ENCODE results near the gene TNNT2.

TNNT2 gene

DNA sequence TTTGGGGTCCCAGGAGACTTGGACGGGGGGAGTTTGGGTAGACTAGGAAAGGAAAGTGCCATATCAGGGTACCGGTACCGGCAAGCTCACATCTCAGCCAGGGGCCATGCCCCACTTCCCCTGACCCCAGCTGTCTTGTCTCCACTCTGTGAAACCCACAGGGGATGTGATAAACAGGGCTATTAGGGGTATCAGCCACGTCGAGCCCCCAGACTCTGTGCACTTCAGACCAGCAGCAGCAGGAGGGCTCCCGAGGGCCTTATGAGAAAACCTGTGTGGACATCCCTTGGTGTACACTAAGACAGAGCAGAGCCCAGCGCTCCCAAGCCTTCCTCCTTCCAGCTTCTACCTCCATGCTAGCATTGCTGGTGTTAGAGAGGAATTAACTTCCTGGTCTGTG, 46.3 kb downstream of the TNNT2 start:
- DNase-seq: no peak

DNA sequence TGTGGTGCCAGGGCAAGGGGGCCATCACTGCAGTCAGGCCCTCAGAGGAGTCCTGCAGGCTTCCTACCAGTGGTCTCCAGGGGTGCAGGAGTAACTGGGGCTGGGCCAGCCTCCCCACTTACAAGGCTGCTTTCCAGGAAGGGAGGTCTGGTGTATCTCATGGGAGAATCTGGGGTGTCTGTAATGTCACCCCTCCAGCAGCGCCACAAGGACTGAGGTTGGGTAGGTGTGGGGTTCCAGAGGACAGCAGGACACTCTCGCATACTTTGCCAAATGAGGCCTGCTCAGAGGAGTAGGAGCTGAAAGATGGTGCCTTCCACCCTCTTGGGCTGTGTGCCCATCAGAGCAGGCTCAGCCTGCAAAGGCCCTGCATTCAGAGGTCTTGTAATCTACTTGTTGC, 46.9 kb downstream of the TNNT2 start:
- no peak for DNase-seq

DNA sequence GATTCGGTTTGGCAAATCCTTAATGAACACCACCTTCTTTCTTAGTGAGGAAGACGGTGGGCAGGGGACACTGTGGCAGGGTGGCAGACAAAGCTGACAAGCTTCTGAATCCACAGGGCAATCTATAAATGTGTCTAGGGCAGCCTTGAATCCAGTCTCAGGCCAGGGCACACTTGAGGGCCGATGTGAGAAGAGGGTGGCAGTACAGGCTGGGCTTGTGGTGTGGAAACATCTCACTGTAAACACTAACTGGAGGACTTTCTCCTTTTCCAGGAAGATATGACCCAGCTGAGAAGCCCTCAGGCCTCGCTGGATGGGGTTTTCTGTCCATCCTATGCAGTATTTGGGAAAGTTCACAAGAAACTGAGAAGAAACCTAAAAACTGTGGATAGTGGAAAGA, 47.7 kb downstream of the TNNT2 start:
- no peak for DNase-seq

DNA sequence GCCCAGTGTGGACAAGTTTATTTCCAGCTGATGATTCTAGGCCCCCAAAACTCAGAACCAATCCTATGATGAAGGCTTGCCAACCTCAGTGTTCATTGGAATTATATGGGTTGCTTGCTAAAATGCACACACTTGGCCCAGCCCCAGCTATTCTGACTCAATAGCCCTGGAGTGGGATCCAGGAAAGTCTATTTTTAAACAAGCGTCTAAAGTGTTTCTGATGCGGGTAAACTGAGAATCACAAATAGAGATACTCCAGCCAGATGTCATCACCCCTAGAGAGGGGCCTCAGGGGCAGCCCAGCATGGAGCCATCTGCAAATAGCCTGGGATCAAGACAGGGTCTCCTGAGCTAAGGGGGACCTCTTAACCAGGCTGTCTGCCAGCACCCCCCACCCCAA, 48.2 kb downstream of the TNNT2 start:
- DNase-seq: no peak

DNA sequence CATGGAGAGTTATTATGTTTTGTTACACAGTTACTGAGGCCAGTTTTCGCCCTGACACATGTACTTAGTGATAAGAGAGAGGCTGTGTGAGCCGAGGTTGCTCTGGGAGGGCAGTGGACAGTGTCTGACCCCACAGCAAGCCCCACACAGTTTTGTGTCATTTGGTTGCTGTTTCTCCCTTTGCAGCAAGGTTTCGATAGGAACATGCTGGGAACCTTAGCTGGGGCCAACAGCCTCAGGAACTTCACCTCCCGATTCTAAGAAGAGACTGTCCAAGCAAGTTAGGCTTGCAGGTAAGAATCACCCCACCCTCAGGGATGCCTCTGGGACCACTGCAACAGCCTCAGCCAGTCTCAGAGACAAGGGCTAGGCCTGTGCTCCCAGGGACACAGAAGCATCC, 48.9 kb downstream of the TNNT2 start:
- DNase-seq: no peak

DNA sequence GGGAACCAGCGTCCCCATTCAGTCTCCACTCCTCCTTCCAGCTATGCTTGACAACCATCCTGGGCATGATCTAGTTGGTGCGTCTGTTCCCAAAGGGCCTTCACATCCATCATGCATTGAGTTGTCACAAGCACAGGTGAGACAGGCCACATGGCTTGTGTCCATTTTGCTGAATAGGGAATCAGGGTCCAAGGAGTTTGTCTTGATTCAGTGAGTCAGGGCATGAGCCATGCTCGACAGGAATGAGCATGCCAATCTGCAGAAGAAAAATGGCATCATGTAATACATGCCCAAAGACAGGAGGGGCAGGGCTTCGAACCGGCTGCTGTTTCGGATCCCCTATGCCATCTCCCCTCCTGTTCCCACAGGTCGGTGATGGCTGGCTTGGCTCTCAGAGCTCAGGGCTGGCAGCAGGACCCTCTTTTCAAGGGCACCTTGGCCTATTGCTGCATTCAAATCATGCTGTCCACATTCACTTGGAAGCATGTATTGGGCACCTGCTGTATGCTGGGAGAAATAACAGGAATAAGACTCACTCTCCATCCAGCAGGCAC, 49.7 kb downstream of the TNNT2 start:
- DNase-seq: no peak

DNA sequence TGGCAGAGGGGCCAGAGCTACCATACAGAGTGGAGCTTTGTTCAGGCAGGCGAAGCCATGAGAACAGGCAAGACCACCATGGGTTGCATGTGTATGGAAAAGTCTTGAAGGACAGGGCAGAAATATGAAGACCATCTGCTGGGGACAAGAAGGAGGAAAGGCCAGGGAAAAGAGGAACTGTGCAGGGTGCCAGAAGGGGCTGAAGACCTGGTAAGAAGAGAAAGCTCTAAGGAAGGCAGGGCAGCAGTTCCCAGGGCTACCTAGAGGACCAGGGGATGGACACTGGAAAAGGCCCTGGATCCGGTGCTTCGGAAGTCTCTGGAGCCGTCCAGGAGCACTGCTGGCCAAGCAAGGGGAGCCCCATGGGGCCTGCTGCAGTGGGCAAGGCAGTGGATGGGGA, 50.8 kb downstream of the TNNT2 start:
- no peak for DNase-seq

DNA sequence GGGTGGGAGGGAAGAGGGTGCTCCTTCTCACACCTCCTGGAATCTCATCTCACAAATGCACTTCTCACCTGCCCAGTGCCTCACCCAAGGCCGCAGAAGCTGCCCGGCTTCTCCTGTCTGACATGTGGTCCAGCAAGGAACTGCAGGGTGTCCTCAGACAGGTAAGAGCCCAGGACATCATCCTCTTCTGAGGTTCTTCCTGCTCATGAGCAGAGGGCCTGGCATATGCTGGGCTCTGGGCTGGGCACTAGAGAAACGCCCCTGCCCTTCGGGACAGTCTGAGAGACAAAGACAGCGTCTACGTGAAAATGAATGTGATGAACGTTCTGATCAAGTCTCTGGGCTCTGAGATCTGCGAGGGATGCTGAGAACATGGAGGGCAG, 51.8 kb downstream of the TNNT2 start:
- no peak for DNase-seq

DNA sequence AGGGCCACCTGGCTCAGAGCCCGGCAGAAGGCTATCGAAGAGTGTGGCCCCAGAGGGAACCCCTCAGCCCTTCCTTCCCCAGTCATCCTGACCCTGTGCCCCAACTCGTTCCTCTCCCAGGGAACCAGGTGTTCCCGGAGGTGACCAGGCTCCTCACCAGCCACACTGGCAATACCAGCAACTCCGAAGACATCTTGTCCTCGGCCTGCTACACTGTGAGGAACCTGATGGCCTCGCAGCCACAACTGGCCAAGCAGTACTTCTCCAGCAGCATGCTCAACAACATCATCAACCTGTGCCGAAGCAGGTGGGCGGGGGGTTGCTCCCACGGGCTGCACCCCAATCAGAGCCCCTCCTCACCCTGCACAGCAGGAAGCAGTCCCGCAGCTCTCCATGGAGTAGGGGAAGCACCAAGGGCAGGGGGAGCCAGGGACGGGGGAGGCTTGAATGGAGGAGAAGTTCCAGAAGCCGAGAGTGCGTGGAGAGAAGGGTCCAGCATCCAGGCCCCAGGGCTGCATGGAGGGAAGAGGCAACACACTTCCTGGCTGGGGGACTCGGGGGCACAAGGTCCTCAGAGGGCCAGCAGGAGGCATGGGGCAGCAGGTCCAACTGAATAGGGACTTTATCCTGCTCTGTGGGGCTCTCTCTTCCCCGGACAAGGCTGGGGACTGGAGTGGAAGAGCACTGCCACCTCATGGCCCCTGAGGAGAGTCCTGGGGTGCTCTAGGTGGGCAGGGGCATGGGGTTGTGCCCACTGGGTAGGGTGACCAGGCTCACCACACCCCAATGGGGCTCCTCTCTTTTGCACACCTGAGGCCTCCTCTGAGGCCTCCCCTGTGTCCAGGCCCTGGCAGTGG, 52.4 kb downstream of the TNNT2 start:
- DNase-seq: no peak

DNA sequence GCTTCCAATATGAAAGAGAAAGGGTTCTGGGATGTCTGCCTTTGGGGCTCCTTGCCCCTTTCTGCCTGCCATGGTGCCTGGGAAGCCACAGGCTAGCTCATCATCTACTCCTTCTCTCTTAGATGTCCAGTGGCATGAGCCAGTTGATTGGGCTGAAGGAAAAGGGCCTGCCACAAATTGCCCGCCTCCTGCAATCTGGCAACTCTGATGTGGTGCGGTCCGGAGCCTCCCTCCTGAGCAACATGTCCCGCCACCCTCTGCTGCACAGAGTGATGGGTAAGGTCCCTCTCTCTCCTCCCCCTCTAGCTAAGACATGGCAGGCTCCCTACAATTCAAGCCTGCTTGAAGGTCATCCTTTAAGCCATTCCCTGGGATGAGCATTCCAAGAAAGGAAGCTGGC, 53.2 kb downstream of the TNNT2 start:
- no peak for DNase-seq

DNA sequence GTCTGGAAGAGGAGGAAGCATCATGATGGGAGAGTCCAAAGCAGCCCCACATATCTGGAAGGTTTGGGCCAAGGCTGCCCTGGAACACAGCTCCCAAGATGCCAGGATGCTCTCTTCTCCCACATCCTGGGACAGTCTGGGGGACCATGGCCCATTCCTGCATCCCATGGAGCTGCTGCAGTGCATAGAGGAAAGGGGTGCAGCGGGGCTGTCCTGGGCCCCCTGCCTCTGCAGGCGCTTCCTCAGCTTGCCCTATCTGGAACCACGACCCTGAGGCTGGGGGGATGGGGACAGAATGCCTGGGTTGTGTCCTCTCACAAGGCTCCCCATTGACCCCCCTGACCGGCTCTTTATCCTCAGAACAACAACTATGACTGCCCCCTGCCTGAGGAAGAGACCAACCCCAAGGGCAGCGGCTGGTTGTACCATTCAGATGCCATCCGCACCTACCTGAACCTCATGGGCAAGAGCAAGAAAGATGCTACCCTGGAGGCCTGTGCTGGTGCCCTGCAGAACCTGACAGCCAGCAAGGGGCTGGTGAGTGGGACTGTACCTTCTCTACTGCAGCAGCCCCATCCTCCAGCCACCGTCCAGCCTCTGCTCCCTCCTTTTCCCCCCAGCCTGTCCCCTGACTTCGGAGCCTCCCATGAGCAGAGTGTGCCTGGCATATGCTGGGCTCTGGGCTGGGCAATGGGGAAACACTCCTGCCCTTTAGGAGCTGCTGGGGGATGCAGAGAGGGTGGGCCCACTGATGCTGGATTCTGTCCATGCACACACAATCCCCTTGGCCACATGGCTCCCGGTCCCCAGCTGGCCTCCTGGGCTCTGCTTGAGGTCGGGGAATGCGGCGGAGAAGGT, 54.6 kb downstream of the TNNT2 start:
- no peak for DNase-seq

DNA sequence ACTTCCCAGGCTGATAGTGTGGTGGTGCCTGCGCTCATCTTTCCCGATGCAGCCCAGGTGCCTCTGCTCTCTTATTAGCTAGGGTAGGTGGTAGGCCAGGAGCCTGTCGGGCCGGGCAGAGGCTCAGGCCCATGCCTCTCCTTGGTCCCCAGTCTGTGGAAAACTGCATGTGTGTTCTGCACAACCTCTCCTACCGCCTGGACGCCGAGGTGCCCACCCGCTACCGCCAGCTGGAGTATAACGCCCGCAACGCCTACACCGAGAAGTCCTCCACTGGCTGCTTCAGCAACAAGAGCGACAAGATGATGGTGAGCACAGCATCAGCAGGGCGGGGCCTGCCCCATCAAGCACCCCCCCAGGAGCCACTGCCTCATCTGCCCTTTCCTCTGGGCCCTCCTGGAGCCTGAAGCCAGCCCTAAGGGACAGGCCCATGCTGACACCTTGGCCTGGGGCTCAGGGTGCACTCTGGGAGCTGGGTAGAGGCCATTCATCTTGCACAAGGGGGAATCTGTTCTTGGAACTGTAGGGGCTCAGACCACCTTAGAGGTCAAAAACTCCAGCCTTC, 55.6 kb downstream of the TNNT2 start:
- DNase-seq: no peak

DNA sequence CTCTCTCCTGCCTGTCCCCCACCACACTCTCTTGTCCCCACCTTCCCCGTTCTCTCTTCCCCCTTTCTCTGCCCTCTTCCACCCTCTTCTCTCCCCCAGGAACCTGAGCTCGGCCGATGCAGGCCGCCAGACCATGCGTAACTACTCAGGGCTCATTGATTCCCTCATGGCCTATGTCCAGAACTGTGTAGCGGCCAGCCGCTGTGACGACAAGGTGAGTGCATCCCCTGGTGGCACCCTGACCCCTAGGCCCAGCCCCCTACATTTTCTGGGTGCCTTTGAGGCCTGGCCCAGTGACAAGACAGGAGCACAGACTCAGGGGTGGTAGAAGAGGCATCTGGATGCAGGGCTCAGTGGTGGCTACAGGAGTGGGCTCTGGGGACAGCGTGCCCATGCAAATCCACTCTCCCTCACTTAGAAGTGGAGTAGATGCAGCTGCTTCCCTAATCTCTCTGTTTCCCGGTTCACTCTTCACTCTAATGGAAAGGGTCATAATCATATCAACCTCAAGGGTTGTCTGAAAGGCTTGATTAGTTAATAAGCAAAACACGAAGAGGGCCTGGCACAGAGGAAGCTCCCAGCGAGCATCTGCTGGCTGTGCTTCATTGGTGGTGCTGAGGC, 57.2 kb downstream of the TNNT2 start:
- DNase-seq: no peak

DNA sequence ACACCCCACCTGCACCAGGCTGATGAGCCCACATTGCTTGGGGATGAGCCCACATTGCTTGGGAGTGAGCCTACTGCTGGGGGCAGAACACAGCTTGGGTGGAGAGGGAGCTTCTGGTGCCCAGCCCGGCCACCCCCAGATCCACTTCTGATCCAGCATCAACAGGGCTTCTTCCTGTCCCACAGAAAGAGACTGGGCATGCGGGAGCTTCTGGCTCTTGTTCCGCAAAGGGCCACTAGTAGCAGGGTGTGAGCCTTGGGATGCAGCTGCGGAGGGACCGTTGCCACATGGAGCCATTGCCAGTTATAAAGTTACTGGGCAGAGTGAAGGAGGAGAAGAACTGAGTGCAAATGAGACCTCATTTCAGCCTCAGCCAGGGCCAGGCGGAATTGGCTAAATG, 57.8 kb downstream of the TNNT2 start:
- no peak for DNase-seq

DNA sequence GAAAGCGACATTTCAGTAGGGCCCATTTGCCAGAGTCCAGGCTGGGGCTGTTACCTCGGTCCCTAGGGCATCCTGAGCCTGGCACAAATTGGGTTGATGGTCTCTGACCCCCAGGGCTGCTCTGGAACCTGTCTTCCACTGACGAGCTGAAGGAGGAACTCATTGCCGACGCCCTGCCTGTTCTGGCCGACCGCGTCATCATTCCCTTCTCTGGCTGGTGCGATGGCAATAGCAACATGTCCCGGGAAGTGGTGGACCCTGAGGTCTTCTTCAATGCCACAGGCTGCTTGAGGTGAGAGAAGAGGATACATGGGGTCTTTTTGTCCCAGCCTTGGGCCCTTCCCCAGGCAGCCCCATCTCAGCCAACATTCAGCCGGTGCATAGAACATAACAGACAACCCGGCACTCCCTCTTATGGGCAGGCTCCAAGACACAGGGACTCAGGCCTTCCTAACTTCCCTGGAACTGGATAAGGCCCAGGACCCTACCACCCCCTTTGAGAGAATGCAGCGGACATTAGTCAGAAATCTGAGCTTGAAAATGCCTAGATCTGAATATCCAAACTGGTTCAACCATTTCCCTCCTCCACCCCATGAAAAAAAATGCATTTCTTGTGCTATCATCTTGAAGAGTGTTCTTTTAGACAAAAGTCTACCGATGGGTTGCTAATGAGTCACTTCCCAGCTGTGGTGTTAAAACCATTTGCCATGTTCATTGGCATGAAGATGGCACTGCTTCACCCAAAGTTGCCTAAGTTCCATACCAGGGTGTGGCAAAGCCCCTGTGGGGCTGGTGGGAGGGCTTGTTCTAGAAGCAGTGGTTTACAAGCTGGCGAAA, 58.8 kb downstream of the TNNT2 start:
- DNase-seq: no peak

DNA sequence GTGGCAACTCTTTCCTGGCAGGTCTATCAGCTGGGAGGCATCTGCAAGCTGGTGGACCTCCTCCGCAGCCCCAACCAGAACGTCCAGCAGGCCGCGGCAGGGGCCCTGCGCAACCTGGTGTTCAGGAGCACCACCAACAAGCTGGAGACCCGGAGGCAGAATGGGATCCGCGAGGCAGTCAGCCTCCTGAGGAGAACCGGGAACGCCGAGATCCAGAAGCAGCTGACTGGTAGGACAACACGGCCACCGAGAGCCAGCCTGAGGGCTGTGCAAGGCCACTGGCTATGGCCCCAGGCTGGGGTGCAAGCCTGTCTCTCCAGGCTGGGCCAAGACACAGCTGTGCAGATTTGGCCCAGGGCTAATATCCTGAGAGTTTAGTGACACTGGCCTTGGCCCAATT, 59.9 kb downstream of the TNNT2 start:
- DNase-seq: no peak

DNA sequence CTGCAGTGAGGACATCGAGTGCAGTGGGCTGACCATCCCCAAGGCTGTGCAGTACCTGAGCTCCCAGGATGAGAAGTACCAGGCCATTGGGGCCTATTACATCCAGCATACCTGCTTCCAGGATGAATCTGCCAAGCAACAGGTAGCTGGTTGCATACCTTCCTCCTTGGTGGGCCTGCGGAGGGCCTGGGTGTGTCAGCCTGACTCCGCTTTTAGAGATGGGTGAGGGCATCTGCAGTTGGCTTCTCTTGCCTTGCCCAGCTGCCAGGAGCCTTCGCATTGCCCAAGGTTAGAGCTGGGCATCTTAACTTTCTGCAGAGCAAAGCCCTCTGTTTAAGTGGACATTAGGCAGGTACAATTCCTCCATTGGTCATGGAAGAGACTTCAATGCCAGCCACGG, 60.9 kb downstream of the TNNT2 start:
- no peak for DNase-seq

DNA sequence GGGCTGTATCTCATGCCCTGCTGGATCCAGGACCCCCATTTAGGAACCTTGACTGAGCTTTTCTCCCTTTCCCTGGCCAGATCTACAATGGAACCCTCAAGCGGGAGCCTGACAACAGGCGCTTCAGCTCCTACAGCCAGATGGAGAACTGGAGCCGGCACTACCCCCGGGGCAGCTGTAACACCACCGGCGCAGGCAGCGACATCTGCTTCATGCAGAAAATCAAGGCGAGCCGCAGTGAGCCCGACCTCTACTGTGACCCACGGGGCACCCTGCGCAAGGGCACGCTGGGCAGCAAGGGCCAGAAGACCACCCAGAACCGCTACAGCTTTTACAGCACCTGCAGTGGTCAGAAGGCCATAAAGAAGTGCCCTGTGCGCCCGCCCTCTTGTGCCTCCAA, 64.4 kb downstream of the TNNT2 start:
- no peak for DNase-seq

DNA sequence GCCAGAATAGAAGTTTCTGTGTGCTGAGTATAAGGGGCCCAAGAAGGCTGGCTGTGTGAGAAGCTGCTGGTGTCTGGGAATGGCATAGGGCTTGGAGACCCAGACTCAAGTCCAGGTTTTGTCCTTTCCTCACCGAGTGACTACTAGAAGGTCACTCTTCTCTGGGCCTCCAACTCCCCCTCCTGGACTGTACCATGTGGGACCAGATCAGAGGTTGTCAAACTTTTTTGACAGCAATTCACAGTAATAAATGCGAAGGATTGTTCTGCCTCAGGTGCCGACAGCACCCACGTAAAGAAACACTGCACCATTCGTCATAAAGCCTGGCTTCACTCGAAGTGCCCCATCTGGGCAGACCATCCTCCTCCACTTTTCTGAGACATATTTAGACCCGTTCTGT, 65.2 kb downstream of the TNNT2 start:
- no peak for DNase-seq

DNA sequence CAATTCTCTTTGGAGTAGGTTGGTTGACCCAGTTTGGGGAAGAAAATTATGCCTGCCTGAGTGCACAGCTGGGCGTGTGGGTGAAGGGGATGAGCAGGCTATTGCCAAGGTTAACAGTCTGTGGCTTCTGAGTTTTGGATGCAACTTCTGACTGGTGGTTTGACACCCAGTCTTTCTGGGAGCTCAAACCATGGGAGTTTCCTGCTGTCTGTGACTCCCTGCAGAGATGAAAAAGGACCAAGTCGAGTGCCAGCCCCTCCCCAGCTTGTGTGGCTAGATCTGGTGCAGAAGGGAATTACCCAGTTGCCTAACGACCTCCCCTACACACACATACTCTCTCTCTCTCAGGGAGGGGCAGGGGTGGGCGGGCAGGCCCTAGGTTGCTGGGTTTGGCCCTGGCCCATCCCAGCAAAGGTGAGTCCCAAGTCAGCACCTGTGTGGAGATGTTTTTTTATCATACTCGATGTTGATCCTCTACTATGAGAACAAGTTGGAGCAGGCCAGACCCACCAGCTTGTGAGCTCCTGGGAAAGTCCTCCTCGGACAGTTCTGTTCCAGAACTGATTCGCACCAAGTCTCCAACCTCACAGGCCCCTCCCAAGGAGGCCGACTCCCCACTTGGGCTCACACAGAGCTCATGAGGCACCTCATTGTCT, 66.0 kb downstream of the TNNT2 start:
- no peak for DNase-seq

DNA sequence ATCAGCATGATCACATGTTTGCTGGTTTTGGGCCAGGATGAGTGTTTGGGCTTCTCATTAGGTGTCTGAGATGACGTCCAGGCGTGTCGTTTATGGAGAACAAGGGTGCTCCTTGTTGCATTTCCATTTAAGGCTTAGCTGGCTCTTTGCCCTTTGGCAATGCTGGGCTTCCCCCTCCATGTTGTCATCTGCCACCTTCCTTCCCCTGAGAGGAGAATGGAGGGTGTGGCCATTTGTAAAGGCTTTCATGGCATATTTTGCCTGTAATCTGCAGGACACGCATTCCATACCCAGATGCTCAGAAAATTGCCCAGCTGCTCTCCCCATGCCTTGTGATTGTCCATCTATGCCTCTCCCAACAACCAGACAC, 66.5 kb downstream of the TNNT2 start:
- no peak for DNase-seq
